Measurements from ENCODE around the gene CIAO1. TPM values are rescaled to one million over a fixed set of nuclear protein-coding genes. Genes with fewer than 3 reads are reported as not detected.

The CIAO1 gene
- total RNA-seq, 1 donor from 2014 or later: 111 TPM

Other genes with a start within 250 kb of the CIAO1 start
- gene GPAT2, start 231.3 kb upstream of the CIAO1 start, total RNA-seq: 18.4 and 18.7 TPM in 2 replicates
- gene ADRA2B, start 149.7 kb upstream of the CIAO1 start, total RNA-seq: 0.12 and 0.21 TPM in 2 replicates
- 2.0 and 2.9 TPM in 2 replicates for gene ASTL, start 127.7 kb upstream of the CIAO1 start, total RNA-seq
- gene DUSP2, start 120.8 kb upstream of the CIAO1 start, total RNA-seq: 494 and 500 TPM in 2 replicates
- gene STARD7, start 57.4 kb upstream of the CIAO1 start, total RNA-seq: 216 and 229 TPM in 2 replicates
- gene TMEM127, start 228 bp upstream of the CIAO1 start, total RNA-seq: 29.7 and 30.1 TPM in 2 replicates
- 192 and 196 TPM in 2 replicates for gene SNRNP200, start 39.3 kb downstream of the CIAO1 start, total RNA-seq
- 52.1 and 54.5 TPM in 2 replicates for gene ITPRIPL1, start 59.1 kb downstream of the CIAO1 start, total RNA-seq
- 64.7 and 69.7 TPM in 2 replicates for gene NCAPH, start 69.5 kb downstream of the CIAO1 start, total RNA-seq
- gene NEURL3, start 239.1 kb downstream of the CIAO1 start, total RNA-seq: 0.54 and 0.75 TPM in 2 replicates

Measured in activated T-helper 1 cell treated with anti-CD3 and anti-CD28 coated beads, Interleukin-12 subunit alpha, Interleukin-12 subunit beta, Interleukin-2, Interleukin-4 antibody, amounts not matched to agents 30 ng/mL and 10 ng/mL and 1 ng/mL, durations not matched to agents 14 hours and 24 hours and 36 hours (primary cell).